Smooth muscle cell (in vitro differentiated cells): ENCODE data around the gene ACAP3. TPM values are rescaled to one million over a fixed set of nuclear protein-coding genes. Genes with fewer than 3 reads are reported as not detected.

Experiments used
- DNase-seq: peaks from one replicate; lab custom pipeline; 2025; ENCODE audit not compliant: unreplicated experiment; lab: John Stamatoyannopoulos, UW
- H2AFZ ChIP-seq: fragments of 200-600 bp; sonication (generic); 2 replicates; pipeline ENCODE4 v1.6.0; 2016; ENCODE audit warnings: antibody characterized with exemption, low read depth, mild to moderate bottlenecking
- H3F3A ChIP-seq: fragments of 200-600 bp; sonication (generic); 2 replicates; pipeline ENCODE4 v1.6.0; 2017; ENCODE audit warnings: antibody characterized with exemption, low read depth
- H3K27ac ChIP-seq: fragments of 200-600 bp; sonication (generic); 2 replicates; pipeline ENCODE4 v1.5.1; 2016; ENCODE audit warnings: low read depth, mild to moderate bottlenecking
- H3K27me3 ChIP-seq: fragments of 200-600 bp; sonication (generic); 2 replicates; pipeline ENCODE4 v1.6.1; 2016; ENCODE audit warnings: low read depth, mild to moderate bottlenecking
- H3K36me3 ChIP-seq: fragments of 200-600 bp; sonication (generic); 2 replicates; pipeline ENCODE4 v1.5.1; 2016; ENCODE audit warnings: low read depth
- H3K4me1 ChIP-seq: fragments of 200-600 bp; sonication (generic); 2 replicates; pipeline ENCODE4 v1.5.1; 2016; ENCODE audit warnings: low read depth
- H3K4me2 ChIP-seq: fragments of 200-600 bp; sonication (generic); 2 replicates; pipeline ENCODE4 v1.6.0; 2016; ENCODE audit warnings: mild to moderate bottlenecking
- H3K4me3 ChIP-seq: fragments of 200-600 bp; sonication (generic); 2 replicates; pipeline ENCODE4 v1.5.1; 2016; ENCODE audit warnings: mild to moderate bottlenecking
- H3K79me2 ChIP-seq: fragments of 200-600 bp; sonication (generic); 2 replicates; pipeline ENCODE4 v1.6.0; 2016; ENCODE audit warnings: low read depth, mild to moderate bottlenecking
- H3K9ac ChIP-seq: fragments of 200-600 bp; sonication (generic); 2 replicates; pipeline ENCODE4 v1.6.0; 2016; ENCODE audit warnings: low read depth
- H3K9me3 ChIP-seq: fragments of 200-600 bp; sonication (generic); replicated peaks from 2 replicates; pipeline ENCODE4 v1.5.1; 2016; ENCODE audit warnings: low read depth
- H4K20me1 ChIP-seq: fragments of 200-600 bp; sonication (generic); 2 replicates; pipeline ENCODE4 v1.6.0; 2016; ENCODE audit warnings: low read depth
- whole genome bisulfite sequencing: methylation state at CpG from one replicate; pipeline ENCODE4 v1.1.7; 2016; ENCODE audit warnings: low lambda C conversion rate; 5-methylcytosine and 5-hydroxymethylcytosine counted together
- polyA plus RNA-seq: library from polyadenylated mRNA; unstranded; fragments of >200 nt; fragmentation: Nextera tagmentation; extraction: Ambion mirVana; gene quantifications from 2 replicates; pipeline ENCODE4 v1.2.1, GENCODE V29; 2016
- total RNA-seq: library from RNA; depleted of rRNA; stranded (reverse); fragments of >200 nt; gene quantifications from 2 replicates; pipeline ENCODE4 v1.2.3, GENCODE V29; 2014
- TF ChIP-seq, protein P1 (sequence below): fragments of 200-600 bp; sonication (generic); IDR thresholded peaks from 2 replicates; pipeline ENCODE4 v1.5.1; 2017; ENCODE audit warnings: borderline replicate concordance, mild to moderate bottlenecking, antibody characterized with exemption; ENCODE audit not compliant: insufficient read depth, poor library complexity, severe bottlenecking

ACAP3 gene
- total and polyA plus RNA-seq, 2 experiments from 2014 or later: 29.9 to 63.9 TPM

DNA sequence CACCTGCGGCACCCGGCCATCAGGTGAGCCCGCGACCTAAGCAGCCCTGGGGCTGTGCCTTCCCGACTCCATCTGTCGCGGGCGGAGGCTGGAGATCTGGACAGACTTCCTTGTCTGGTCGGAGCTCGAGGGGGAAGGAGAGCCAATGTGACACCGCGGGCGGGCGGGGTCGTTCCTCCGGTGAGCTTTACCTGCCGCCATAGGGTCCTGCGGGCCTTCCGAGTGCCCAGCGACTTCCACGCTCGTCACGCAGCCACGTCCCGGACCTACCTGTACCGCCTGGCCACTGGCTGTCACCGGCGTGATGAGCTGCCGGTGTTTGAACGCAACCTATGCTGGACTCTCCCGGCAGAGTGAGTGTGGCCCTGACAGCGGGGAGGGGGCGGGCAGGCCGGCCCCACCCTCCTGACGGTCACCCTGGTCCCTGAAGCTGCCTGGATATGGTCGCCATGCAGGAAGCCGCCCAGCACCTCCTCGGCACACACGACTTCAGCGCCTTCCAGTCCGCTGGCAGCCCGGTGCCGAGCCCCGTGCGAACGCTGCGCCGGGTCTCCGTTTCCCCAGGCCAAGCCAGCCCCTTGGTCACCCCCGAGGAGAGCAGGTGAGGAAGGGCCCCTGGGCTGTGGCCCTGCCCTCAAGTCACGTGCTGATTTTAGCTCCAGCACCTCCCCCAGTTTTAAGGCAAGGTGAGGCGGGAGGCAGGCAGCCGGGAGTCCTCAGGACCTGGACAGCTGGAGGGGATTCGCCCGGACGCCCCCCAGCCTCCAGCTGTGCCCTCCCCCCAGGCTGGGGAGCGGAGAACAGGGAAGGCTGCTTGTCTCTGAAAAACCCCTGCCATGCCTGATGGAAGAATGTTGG, 1.8 kb upstream of the ACAP3 start:
- peak overlapping the region; percentile 85 for H3K9ac ChIP-seq
- no peak for DNase-seq
- H3K27ac ChIP-seq: peak overlapping the region; percentile 63
- H3K4me2 ChIP-seq: peak overlapping the region; percentile 99
- peaks cover 34% of the 10 kb centered on the region for H3K4me1 ChIP-seq
- no peaks in the 10 kb centered on the region for H3K9me3 ChIP-seq
- H3K27me3 ChIP-seq: no peaks in the 10 kb centered on the region
- H3K36me3 ChIP-seq: no peaks in the 10 kb centered on the region
- peak overlapping the region; percentile 86 for H3K4me3 ChIP-seq
- H2AFZ ChIP-seq: no peak overlapping the region
- peaks cover 32% of the 10 kb centered on the region for H3K79me2 ChIP-seq
- H3F3A ChIP-seq: peaks cover 4% of the 10 kb centered on the region
- TF ChIP-seq, protein P1, sequence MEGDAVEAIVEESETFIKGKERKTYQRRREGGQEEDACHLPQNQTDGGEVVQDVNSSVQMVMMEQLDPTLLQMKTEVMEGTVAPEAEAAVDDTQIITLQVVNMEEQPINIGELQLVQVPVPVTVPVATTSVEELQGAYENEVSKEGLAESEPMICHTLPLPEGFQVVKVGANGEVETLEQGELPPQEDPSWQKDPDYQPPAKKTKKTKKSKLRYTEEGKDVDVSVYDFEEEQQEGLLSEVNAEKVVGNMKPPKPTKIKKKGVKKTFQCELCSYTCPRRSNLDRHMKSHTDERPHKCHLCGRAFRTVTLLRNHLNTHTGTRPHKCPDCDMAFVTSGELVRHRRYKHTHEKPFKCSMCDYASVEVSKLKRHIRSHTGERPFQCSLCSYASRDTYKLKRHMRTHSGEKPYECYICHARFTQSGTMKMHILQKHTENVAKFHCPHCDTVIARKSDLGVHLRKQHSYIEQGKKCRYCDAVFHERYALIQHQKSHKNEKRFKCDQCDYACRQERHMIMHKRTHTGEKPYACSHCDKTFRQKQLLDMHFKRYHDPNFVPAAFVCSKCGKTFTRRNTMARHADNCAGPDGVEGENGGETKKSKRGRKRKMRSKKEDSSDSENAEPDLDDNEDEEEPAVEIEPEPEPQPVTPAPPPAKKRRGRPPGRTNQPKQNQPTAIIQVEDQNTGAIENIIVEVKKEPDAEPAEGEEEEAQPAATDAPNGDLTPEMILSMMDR: no peak
- peaks cover 74% of the 10 kb centered on the region for H4K20me1 ChIP-seq
- WGBS: 30% methylated on average over 50 of the region's 57 CpGs

DNA sequence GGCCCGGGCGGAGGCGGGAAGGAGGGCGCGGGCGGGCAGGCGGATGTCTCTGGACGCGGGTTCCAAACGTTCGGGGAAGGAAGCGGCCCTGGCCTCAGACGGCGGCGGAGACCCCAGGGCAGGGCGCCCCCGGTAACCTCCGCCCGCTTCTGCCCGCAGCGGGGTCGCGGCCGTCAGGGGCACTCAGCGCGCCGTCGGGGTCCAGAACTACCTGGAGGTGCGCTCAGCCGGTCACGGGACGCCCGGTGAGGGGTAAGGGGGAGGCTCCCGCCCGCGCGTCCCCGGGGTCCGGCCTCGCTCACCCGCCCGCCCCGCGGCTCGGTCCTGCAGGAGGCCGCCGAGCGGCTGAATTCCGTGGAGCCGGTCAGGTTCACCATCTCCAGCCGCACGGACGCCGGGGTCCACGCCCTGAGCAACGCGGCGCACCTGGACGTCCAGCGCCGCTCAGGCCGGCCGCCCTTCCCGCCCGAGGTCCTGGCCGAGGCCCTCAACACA, 1.1 kb upstream of the ACAP3 start:
- Histone ChIP-seq H3K9ac (peak overlapping the region; percentile 85), H3K79me2 (peaks cover 34% of the 10 kb centered on the region), H3K4me2 (peak overlapping the region; percentile 99), H3K36me3 (no peaks in the 10 kb centered on the region), H3K4me3 (peak overlapping the region; percentile 86), H4K20me1 (peaks cover 74% of the 10 kb centered on the region), H2AFZ (no peak overlapping the region), H3K4me1 (peaks cover 36% of the 10 kb centered on the region), H3K27ac (peak overlapping the region; percentile 63), H3K9me3 (no peaks in the 10 kb centered on the region), H3K27me3 (no peaks in the 10 kb centered on the region), H3F3A (peaks cover 4% of the 10 kb centered on the region)
- no peak for DNase-seq
- TF ChIP-seq, protein P1: no peak
- 2% methylated on average over 48 of the region's 66 CpGs for WGBS

DNA sequence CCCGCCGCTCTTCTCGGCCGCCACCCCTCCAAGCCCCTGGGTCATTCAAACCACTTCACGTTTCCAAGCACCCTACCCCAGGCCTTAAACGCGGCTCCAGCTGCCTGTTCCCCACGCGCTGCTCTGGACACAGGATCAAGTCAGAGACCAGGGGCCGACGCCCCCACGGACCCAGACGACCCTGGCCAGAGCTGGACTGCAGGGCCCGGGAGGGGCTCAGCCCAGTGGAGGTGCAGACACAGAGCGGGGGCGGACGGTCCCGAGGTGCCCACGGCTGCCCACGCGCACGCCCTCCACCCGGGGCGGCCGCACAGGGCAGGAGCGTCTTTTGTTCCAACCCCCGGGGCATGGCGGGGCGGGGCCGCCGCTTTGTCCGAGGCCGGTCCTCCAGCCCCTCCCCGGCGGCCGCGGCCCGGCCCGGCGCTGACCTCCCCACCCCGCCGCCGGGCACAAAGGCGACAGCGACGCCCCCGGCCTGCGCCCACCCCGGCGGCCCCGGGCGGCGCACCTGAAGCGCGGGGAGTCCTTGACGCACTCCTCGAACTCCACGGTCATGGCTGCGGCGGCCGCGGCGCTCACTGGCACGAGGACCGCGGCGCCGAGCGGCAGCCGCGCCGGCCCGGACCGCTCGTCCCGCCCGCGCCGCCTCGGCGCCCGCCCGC, 338 bp downstream of the ACAP3 start:
- DNase-seq: no peak
- Histone ChIP-seq H3K79me2 (peaks cover 40% of the 10 kb centered on the region), H3K9ac (peak overlapping the region; percentile 71), H2AFZ (no peak overlapping the region), H4K20me1 (peaks cover 74% of the 10 kb centered on the region), H3K9me3 (no peaks in the 10 kb centered on the region), H3K4me3 (peak overlapping the region; percentile 86), H3K36me3 (no peaks in the 10 kb centered on the region), H3F3A (peaks cover 4% of the 10 kb centered on the region), H3K27ac (peak overlapping the region; percentile 29), H3K4me2 (peak overlapping the region; percentile 99), H3K4me1 (peaks cover 36% of the 10 kb centered on the region), H3K27me3 (no peaks in the 10 kb centered on the region)
- TF ChIP-seq, protein P1: no peak
- WGBS: 3% methylated on average over 32 of the region's 83 CpGs
